Stimulated activated CD8-positive, alpha-beta memory T cell treated with anti-CD3 and anti-CD28 coated beads, Interleukin-7, amount 100 ng/mL, for 24 hours (primary cell): ENCODE results near the gene AIMP2.
A peak's percentile ranks its signal among the peaks of the same experiment; 100 is the strongest.
"Not testable (repeated sequence)": the region's sequence is repeated elsewhere in the genome, so short reads cannot be mapped to it uniquely, and the experiment has no call there.

ENCODE experiments used
- DNase-seq: peaks from one replicate; pipeline ENCODE4 v3.0.0-alpha.2; 2020; ENCODE audit warnings: low read depth

The AIMP2 gene

DNA sequence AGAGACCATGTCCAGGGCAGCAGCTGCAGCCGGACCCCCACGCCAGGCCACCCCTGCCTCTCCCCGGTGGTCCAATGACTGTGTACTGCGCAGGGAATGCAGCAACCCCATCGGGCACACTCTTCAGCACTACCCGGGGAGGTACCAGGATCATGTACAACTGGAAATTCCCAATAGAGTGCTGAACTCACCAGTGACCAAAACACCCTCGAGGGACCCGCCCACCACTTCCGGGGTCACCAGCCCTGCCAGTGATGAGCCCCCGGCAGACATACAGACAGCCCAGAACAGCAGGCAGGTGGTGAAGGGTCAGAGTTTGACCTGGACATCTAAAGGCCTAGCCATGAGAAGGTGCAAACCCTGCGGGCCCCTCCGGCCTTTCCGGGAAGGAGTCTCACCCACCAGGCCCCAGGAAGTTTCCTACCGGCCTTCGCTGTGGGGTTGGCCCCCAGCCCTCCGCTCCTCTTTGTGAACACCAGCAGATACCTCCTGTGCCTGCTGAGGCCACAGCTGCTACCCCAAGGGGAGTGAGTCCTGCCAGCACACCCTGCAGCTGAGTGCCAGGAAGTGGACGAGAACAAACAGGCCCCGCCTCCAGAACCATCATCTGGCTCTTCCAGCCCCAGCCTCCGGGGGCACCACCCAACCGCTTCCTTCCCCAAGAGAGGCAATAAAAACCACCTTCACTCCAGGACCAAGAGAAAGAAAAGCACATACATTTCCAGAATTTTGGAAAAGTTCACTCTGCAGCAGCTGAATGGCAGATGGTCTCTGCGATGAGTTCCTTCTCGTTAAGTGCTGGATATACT lies 17.1 kb downstream of the AIMP2 start:
- DNase-seq: peak; percentile 22

GRCh38 chr7:6026820-6027311 lies 17.8 kb downstream of the AIMP2 start:
- DNase-seq: no peak

DNA sequence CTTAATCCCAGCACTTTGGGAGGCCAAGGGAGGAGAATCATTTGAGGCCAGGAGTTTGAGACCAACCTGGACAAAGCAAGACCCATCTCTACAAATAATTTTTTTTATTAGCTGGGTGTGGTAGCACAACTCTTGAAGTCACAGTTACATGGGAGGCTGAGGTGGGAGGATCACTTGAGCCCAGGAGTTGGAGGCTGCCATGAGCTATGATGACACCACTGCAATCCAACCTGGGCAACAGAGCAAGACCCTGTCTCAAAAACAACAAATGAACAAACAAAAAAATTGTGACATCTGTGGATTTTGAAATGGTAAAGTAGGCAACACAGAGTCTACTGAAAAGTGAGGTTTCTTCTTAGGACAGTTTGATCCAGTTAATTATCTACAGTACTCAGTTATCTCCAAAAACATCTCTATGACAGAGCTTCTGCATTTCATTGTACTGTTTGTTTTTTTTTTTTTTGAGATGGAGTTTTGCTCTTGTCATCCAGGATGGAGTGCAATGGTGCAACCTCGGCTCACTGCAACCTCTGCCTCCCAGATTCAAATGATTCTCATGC lies 18.8 kb downstream of the AIMP2 start:
- no peak for DNase-seq

- DNase-seq: no peak
Measured at GRCh38 chr7:6028563-6028962, 19.5 kb downstream of the AIMP2 start.

- DNase-seq: no peak
Measured at GRCh38 chr7:6030988-6031387, 21.9 kb downstream of the AIMP2 start, which contains the start of gene ANKRD61. Gene ANKRD61 (plus strand): TSS chr7:6031376. CDS start chr7:6031376, 0 bp downstream.

GRCh38 chr7:6031567-6031966 lies 22.5 kb downstream of the AIMP2 start:
- no peak for DNase-seq

GRCh38 chr7:6032167-6032566 lies 23.1 kb downstream of the AIMP2 start:
- no peak for DNase-seq

GRCh38 chr7:6032641-6033040 lies 23.6 kb downstream of the AIMP2 start:
- DNase-seq: no peak

DNA sequence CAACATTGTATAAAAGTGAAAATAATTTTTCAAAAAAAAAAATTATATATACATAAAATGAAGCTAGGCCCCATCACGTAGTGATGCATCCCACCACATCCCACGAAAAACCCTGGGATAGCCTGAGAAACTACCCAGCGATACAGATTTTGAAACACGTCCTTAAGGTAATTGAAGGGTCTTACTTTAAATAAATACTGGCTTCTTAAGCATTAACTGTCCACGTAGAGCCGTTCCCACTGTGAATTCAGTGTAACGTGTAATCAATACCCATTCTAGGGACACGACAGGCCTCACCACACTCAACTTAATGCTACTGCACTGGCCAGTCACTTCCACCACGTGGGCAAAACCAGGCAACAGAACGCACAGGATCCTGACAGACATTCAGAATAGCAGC lies 26.1 kb downstream of the AIMP2 start:
- no peak for DNase-seq

DNA sequence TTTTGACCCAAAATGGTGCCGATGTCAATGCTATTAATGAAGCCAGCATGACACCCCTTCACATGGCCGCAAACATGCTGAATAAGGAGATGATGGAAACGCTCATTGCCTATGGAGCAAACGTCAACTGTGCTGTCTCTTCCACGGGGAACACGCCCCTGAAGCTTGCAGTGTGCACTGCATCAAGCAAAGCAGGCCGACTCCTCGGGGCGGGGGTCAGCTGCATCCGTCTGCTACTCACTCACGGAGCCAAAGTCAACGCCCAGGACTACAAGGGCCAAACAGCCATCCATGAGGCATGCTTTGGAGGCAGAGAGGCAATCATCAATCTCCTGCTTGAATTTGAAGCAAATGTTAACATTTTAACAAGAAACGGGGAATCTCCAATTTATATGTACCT lies 26.6 kb downstream of the AIMP2 start:
- no peak for DNase-seq

DNA sequence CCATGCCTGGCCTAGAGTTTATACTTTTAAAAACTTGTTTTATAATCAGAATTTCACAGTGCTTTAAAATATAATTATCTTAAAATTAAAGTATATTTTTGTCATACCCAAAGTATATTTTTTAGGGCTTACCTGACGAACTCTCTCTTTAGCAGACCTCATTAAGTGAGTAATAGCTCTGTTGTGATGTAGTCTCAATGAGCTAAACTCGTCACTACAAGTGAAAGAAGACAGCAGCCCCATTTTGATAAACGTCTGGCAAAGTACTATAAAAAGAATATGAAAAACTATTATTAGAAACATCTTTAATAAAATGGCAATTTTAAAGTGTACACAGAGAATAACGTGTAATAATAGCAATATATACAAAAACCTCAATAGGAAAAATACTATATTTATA lies 40.7 kb downstream of the AIMP2 start:
- DNase-seq: no peak

- not testable (repeated sequence) for DNase-seq
Measured at GRCh38 chr7:6051185-6051584, 42.1 kb downstream of the AIMP2 start.

DNA sequence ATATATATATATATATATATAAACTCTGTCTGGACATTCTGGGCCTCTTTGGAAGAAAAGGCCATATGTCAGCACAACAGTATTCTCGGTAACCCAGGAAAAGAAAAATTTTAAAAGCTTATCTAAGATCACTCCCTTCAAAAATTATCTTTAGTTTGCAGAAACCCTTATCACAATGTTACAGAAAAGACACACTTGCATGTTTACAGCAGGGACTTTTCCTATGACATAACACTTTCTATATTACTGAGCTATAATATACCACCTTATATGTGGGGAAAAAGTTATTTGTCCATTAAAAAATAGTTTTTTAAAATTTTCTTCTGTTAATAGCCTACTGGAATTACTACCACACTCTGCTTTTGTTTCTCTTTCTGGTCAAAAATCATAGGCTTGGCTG lies 47.5 kb downstream of the AIMP2 start:
- DNase-seq: no peak

DNA sequence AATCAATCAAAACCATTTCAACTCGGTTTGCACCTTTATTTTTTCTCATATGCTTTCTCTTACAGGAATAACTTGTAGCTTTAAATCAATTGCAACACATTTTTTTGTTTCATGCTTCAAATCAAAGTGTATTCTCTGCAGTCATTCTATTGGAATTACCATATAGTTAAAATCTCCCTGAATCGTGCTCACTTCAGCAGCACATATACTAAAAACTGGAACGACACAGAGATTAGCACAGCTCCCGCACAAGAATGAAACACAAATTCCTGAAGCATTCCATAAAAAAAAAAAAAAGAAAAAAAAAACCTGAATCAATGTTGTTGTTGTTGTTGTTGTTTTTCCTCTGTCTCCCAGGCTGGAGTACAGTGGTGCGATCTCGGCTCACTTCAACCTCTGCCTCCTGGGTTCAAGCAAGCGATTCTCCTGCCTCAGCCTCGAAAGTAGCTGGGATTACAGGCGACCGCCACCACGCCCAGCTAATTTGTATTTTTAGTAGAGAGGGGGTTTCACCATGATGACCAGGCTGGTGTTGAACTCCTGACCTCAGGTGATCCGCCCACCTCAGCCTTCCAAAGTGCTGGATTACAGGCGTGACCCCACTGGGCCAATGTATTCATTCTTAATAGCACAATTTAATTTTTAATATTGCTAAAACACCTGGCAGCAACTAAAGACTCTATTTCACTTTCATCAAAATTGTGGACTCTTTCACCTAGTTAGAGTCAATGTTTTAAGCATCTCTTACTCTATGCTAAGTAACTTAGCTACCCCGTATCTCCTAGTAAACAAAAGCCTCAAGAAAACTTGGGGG lies 48.5 kb downstream of the AIMP2 start:
- DNase-seq: no peak

DNA sequence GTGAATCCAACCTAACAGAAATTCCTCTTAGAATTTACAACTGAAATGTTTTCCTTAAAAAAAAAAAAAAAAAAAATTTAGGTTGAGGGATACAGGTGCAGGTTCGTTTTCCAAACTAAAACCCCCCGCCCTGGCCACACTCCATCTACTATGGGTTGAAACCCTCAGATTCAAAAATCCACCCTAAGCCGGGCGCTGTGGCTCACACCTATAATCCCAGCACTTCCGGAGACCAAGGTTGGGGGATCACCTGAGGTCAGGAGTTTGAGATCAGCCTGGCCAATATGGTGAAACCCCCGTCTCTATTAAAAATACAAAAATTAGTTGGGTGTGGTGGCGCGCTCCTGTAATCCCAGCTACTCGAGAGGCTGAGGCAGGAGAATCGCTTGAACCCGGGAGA lies 50.9 kb downstream of the AIMP2 start:
- not testable (repeated sequence) for DNase-seq

DNA sequence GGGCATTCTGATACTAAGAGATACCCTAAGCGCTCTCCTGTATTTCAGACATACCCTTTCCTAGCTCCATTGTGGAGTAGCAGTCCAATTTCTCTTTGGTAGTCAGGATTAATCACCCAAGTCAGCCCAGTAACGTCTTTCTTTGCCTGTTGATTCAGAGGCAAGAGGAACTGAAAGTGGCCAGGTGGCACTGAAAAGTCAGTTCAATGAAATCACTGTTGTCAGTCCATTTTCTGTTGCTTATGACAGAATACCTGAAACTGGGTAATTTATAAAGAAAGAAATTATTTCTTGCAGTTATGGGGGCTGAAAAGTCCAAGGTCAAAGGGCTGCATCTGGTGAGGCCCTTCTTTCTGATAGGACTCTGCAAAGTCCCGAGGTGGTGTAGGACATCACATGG lies 62.3 kb downstream of the AIMP2 start:
- no peak for DNase-seq
